Uterus (tissue), 4 donors: ENCODE results near the gene GSTO1. TPM values are rescaled to one million over a fixed set of nuclear protein-coding genes. Genes with fewer than 3 reads are reported as not detected.

Source experiments
- DNase-seq, 2 donors: peaks; one replicate each; pipeline ENCODE4 v3.0.0-alpha.2; 2019 to 2020
- H3K27ac ChIP-seq, 2 donors: fragments of 200-600 bp; sonication (generic); 1 replicate in 1 of 2; 2 replicates in 1 of 2; pipeline ENCODE4 v1.5.1; 2016 to 2018
- H3K27me3 ChIP-seq, 2 donors: fragments of 200-600 bp; sonication (generic); one replicate each; pipeline ENCODE4 v1.5.1; 2018 to 2019; ENCODE audit warnings: control low read depth in 1 of 2
- H3K36me3 ChIP-seq, 2 donors: fragments of 200-600 bp; sonication (generic); one replicate each; pipeline ENCODE4 v1.5.1; 2019; ENCODE audit warnings: control low read depth in 1 of 2
- H3K4me1 ChIP-seq, 2 donors: fragments of 200-600 bp; sonication (generic); one replicate each; pipeline ENCODE4 v1.5.1; 2018 to 2019; ENCODE audit warnings: control low read depth in 1 of 2
- H3K4me3 ChIP-seq, 2 donors: fragments of 200-600 bp; sonication (generic); 1 replicate in 1 of 2; 2 replicates in 1 of 2; pipeline ENCODE4 v1.5.1; 2018 to 2019; ENCODE audit warnings: mild to moderate bottlenecking in 1 of 2
- H3K9me3 ChIP-seq, 2 donors: fragments of 200-600 bp; sonication (generic); one replicate each; pipeline ENCODE4 v1.5.1; 2019; ENCODE audit warnings: control low read depth in 1 of 2
- POLR2A ChIP-seq, 2 donors: fragments of 450-650 bp; IDR thresholded peaks; one replicate each; pipeline ENCODE4 v1.6.1; 2016; ENCODE audit warnings: antibody characterized with exemption in 2 of 2, mild to moderate bottlenecking in 1 of 2, moderate library complexity in 1 of 2
- intact Hi-C: fragments of 100-400 bp; cut with DNase I; formaldehyde crosslinking; loops from one replicate; pipeline ENCODE4 v1.15.1; 2023; ENCODE audit warnings: low total_unique reads
- total RNA-seq, 4 donors: library from RNA; depleted of rRNA in 3 of 4; stranded (reverse); fragments of >200 nt in 3 of 4; gene quantifications; one replicate each; pipeline versions ENCODE4 v1.1.0 to v1.2.4, GENCODE V29; 2014 to 2023
- TF ChIP-seq, protein P1 (sequence below), 4 experiments: fragments of 200-600 bp in 2 of 4; fragments of 450-650 bp in 2 of 4; sonication (generic) in 2 of 4; IDR thresholded peaks; one replicate each; pipeline ENCODE4 v1.5.1; 2016 to 2019; ENCODE audit warnings: antibody characterized with exemption in 4 of 4, mild to moderate bottlenecking in 2 of 4, moderate library complexity in 1 of 4
- donor health status: DM: yes; HTN: yes; CAD: no.

The GSTO1 gene
- total RNA-seq, 4 donors from 2014 or later: 54.7 to 131 (median 102) TPM

GRCh38 chr10:104259999-104260774, 5.5 kb downstream of the GSTO1 start:
- peak overlapping the region in 1 of 2 donors; percentile 51 for H3K27ac ChIP-seq
- no peak overlapping the region for H3K4me3 ChIP-seq
- H3K9me3 ChIP-seq: no peaks in the 10 kb centered on the region
- no peaks in the 10 kb centered on the region for H3K36me3 ChIP-seq
- no peak for DNase-seq
- peaks cover 0 to 5% of the 10 kb centered on the region in 2 donors for H3K4me1 ChIP-seq
- TF ChIP-seq POLR2A (IDR thresholded peaks at IDR 0.05): no peak
- TF ChIP-seq, protein P1, sequence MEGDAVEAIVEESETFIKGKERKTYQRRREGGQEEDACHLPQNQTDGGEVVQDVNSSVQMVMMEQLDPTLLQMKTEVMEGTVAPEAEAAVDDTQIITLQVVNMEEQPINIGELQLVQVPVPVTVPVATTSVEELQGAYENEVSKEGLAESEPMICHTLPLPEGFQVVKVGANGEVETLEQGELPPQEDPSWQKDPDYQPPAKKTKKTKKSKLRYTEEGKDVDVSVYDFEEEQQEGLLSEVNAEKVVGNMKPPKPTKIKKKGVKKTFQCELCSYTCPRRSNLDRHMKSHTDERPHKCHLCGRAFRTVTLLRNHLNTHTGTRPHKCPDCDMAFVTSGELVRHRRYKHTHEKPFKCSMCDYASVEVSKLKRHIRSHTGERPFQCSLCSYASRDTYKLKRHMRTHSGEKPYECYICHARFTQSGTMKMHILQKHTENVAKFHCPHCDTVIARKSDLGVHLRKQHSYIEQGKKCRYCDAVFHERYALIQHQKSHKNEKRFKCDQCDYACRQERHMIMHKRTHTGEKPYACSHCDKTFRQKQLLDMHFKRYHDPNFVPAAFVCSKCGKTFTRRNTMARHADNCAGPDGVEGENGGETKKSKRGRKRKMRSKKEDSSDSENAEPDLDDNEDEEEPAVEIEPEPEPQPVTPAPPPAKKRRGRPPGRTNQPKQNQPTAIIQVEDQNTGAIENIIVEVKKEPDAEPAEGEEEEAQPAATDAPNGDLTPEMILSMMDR (IDR thresholded peaks at IDR 0.05): no peak
- H3K27me3 ChIP-seq: no peaks in the 10 kb centered on the region
- intact Hi-C loops: no loop called here

DNA sequence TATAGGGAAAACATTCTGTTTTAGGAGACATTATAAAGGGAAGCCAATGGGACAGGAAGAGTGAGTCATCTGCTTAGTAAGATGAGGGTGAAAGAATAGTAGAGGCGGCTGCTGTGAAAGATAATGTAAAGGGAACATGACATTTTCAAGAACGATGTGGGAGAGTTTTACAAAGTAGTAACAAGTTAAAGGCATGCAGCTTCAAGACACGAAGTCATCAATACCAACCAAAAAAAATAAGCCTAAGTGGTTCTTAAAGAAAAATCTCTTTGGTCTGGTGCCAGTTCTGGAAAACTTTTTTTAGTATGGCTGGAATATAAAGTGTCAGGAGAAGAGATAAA, 6.1 kb downstream of the GSTO1 start:
- DNase-seq: no peak
- Histone ChIP-seq H3K27ac (peak overlapping the region in 1 of 2 donors; percentile 51), H3K27me3 (no peaks in the 10 kb centered on the region), H3K36me3 (no peaks in the 10 kb centered on the region), H3K4me1 (peaks cover 0 to 5% of the 10 kb centered on the region in 2 donors), H3K9me3 (no peaks in the 10 kb centered on the region), H3K4me3 (no peak overlapping the region)
- intact Hi-C loops: no loop called here
- TF ChIP-seq, protein P1 (IDR thresholded peaks at IDR 0.05): no peak
- no peak for TF ChIP-seq POLR2A (IDR thresholded peaks at IDR 0.05)

DNA sequence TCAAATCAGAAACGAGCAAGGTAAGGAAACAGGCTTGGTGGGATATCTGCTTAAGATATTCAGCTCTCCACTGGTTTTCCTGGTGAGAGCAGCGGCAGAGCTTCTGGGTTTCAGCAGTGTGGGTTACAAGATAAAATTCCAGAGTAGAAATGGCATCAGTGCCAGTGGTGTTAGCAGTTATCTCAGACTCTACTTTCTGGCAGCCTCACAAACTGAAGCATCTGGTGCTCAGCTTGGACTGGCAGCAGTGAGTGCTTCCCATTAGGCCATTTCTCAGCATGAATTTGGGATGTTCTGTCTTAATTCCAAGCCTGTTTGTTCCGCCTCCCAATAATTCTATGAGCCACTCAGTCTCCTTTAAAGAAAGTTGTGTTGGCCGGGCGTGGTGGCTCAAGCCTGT, 7.4 kb downstream of the GSTO1 start:
- H3K9me3 ChIP-seq: no peaks in the 10 kb centered on the region
- no peaks in the 10 kb centered on the region for H3K27me3 ChIP-seq
- DNase-seq: no peak
- H3K36me3 ChIP-seq: no peaks in the 10 kb centered on the region
- H3K4me3 ChIP-seq: no peak overlapping the region
- TF ChIP-seq, protein P1 (IDR thresholded peaks at IDR 0.05): no peak
- TF ChIP-seq POLR2A (IDR thresholded peaks at IDR 0.05): no peak
- intact Hi-C loops: no loop called here
- H3K4me1 ChIP-seq: peaks cover 0 to 2% of the 10 kb centered on the region in 2 donors
- H3K27ac ChIP-seq: no peak overlapping the region

DNA sequence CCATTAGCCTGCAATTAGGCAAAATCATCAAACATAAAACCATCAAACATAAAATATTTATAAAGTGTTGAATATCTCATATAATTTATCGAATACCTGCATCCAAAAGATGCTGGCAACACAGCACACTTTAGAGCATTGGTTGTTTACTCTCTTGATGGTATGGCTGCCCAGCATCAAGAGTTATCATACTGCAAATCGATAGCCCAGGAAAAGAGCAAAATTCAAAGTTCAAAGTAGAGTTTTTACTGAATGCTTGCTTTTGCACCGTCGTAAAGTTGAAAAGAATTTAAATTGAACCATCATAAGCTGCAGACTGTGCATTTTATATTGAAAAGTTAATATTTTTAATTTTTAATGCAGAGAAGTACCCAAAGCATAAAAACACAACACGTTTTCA, 10.1 kb downstream of the GSTO1 start:
- DNase-seq: no peak
- intact Hi-C loops: no loop called here
- no peaks in the 10 kb centered on the region for H3K36me3 ChIP-seq
- H3K27ac ChIP-seq: no peak overlapping the region
- no peaks in the 10 kb centered on the region for H3K27me3 ChIP-seq
- TF ChIP-seq POLR2A (IDR thresholded peaks at IDR 0.05): no peak
- TF ChIP-seq, protein P1 (IDR thresholded peaks at IDR 0.05): no peak
- H3K9me3 ChIP-seq: no peaks in the 10 kb centered on the region
- no peak overlapping the region for H3K4me3 ChIP-seq
- H3K4me1 ChIP-seq: no peaks in the 10 kb centered on the region

GRCh38 chr10:104267721-104268404, 13.2 kb downstream of the GSTO1 start:
- Histone ChIP-seq H3K27me3 (no peaks in the 10 kb centered on the region), H3K36me3 (no peaks in the 10 kb centered on the region), H3K9me3 (no peaks in the 10 kb centered on the region), H3K4me1 (no peaks in the 10 kb centered on the region), H3K27ac (peak overlapping the region in 1 of 2 donors; percentile 77), H3K4me3 (peak overlapping the region; percentile 70 to 75)
- TF ChIP-seq, protein P1 (IDR thresholded peaks at IDR 0.05): no peak
- no peak for TF ChIP-seq POLR2A (IDR thresholded peaks at IDR 0.05)
- DNase-seq: no peak
- intact Hi-C loops: no loop called here
